Large intestine (tissue), 3 donors: Measurements from ENCODE around the gene USP14. TPM values are rescaled to one million over a fixed set of nuclear protein-coding genes. Genes with fewer than 3 reads are reported as not detected.

ENCODE experiments used
- DNase-seq, 2 donors: peaks; one replicate each; pipeline versions ENCODE4 v3.0.0 to v3.0.0-alpha.2; 2013
- H3K27ac ChIP-seq: one replicate; pipeline ENCODE4 v1.5.1; 2013; ENCODE audit warnings: low read length
- H3K27me3 ChIP-seq: 2 replicates; pipeline ENCODE4 v1.6.1; 2013; ENCODE audit warnings: low read length; ENCODE audit not compliant: control insufficient read depth, insufficient read depth
- H3K36me3 ChIP-seq: 2 replicates; pipeline ENCODE4 v1.6.1; 2013; ENCODE audit warnings: low read length; ENCODE audit not compliant: control insufficient read depth, insufficient read depth
- H3K4me1 ChIP-seq: one replicate; pipeline ENCODE4 v1.6.1; 2013; ENCODE audit warnings: low read length; ENCODE audit not compliant: control insufficient read depth, insufficient read depth
- H3K4me3 ChIP-seq: one replicate; pipeline ENCODE4 v1.5.1; 2013; ENCODE audit warnings: low read length
- H3K9me3 ChIP-seq: one replicate; pipeline ENCODE4 v1.6.1; 2013; ENCODE audit warnings: mild to moderate bottlenecking, low read depth, low read length, moderate library complexity; ENCODE audit not compliant: control insufficient read depth
- WGBS: methylation state at CpG from one replicate; pipeline ENCODE4 v1.1.5; 2013; ENCODE audit warnings: low lambda C conversion rate; ENCODE audit not compliant: insufficient coverage; 5-methylcytosine and 5-hydroxymethylcytosine counted together
- polyA plus RNA-seq: library from polyadenylated mRNA; unstranded; fragments of 120-200 nt; gene quantifications from one replicate; pipeline ENCODE4 v1.2.1, GENCODE V29; 2013

Gene USP14
- polyA plus RNA-seq, 1 donor = 38.4 TPM

DNA sequence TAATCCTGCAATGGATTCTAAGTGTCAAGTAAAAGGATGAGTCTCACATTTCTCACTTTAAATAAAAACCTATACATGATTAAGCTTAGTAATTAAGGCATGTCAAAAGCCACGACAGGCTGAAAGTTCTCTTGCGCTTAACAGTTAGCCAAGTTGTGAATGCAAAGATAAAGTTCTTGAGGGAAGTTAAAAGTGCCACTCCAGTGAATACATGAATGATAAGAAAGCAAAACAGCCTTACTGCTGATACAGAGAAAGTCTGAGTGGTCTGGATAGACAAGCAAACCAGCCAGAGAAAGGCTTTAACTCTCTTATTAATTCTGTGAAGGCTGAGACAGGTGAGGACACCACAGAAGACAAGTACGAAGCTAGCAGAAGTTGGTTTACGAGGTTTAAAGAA, 96.8 kb downstream of the USP14 start:
- Histone ChIP-seq H3K4me3 (no peak overlapping the region), H3K27ac (no peak overlapping the region), H3K9me3 (no peaks in the 10 kb centered on the region), H3K36me3 (peaks cover 63% of the 10 kb centered on the region), H3K4me1 (no peaks in the 10 kb centered on the region), H3K27me3 (no peaks in the 10 kb centered on the region)
- DNase-seq = no peak
- 100% methylated on average over 2 of the region's 4 CpGs for WGBS

DNA sequence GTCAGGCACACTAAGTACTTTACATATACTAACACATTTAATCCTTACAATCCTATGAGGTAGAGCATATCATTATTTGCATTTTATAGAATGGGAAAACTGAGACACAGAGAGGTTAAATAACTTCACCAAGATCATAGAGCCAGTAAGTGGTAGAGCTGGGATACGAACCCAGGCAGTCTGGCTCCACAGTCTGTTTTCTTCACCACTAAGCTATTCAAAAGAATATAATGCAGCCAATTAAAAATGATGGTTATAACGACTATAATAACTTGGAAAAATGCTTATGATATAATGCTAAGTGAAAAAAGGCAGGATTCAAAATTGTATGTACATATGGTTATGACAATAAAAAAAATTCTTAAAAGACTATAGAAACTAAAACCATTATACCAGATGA, 102.2 kb downstream of the USP14 start:
- Histone ChIP-seq H3K4me3 (no peak overlapping the region), H3K27me3 (no peaks in the 10 kb centered on the region), H3K9me3 (no peaks in the 10 kb centered on the region), H3K36me3 (peaks cover 43% of the 10 kb centered on the region), H3K27ac (no peak overlapping the region), H3K4me1 (no peaks in the 10 kb centered on the region)
- 82% methylated on average over 2 of the region's 2 CpGs for WGBS
- DNase-seq = no peak

DNA sequence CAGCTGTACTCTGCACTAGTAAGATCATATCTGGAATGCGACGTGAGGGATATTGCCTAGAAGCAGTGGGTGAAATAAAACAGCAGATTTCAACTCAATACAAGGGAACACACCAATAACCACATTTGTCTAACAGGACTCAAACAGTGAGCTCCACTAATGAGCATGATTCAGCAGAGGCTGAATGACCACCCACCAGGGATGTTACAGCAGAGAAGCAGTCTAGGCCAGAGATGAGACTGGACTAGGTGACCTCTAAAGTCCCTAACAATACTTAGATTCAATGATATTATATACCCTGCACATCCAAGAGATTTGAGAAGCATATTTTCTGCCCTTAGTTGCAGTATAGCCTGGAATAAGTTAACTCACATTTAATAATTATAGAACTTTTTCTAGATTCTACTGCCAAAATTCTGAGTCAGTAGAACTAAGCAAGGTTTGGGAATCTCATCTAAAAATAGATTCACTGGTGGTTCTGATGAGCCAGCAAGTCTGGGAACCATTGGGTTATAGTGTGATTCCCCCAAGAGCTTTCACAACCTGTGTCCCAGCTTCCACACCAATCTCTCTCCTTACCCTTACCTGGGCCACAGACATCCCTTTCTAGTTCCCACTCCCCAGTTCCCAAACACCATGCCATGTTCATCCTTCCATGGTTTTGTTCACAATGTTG, 103.2 kb downstream of the USP14 start:
- Histone ChIP-seq H3K36me3 (peaks cover 33% of the 10 kb centered on the region), H3K27me3 (no peaks in the 10 kb centered on the region), H3K9me3 (no peaks in the 10 kb centered on the region), H3K27ac (no peak overlapping the region), H3K4me1 (no peaks in the 10 kb centered on the region), H3K4me3 (no peak overlapping the region)
- DNase-seq = no peak
- no CpG with 5 or more reads among the region's 2 CpGs for WGBS

Other genes starting within 250 kb of the USP14 start
- gene TUBB8B, start 108.9 kb upstream of the USP14 start, polyA plus RNA-seq = not detected
- 62.3 TPM for gene THOC1, start 109.5 kb downstream of the USP14 start, polyA plus RNA-seq